HepG2 (cell line): ENCODE data around the gene WNT7B. TPM values are rescaled to one million over a fixed set of nuclear protein-coding genes. Genes with fewer than 3 reads are reported as not detected.

ENCODE experiments used
- ATAC-seq: fragments of 200-7000 bp; cut with Tn5 transposase; 3 replicates; pipeline ENCODE4 v1.9.1; 2020; ENCODE audit warnings: mild to moderate bottlenecking, moderate library complexity
- BruUV-seq: library from RNA; stranded (reverse); fragments of 400-500 nt; replicated peaks from 2 replicates; lab custom pipeline; 2021; lab: Mats Ljungman, UMichigan
- CTCF ChIA-PET: fragments of 300-600 bp; formaldehyde crosslinking; extraction: SDS; loops from one replicate; lab custom pipeline; 2021; ENCODE audit warnings: low total read pairs, inconsistent platforms, low intra/inter-chr PET ratio; lab: Yijun Ruan, JAX
- POLR2A ChIA-PET: fragments of 350-600 bp; sonication (Branson Sonifier 250); formaldehyde crosslinking; loops from one replicate; lab custom pipeline; 2020; ENCODE audit warnings: antibody characterized with exemption, inconsistent platforms; lab: Yijun Ruan, JAX
- DNase-seq: peaks from one replicate; pipeline ENCODE4 v3.0.0-alpha.2; 2015; ENCODE audit warnings: low spot score
- FAIRE-seq: peaks from 3 replicates; lab custom pipeline; 2011; peaks lifted over from hg19 to GRCh38; lab: Jason Lieb, UNC
- H2AFZ ChIP-seq: one replicate; pipeline ENCODE4 v1.6.1; 2011; ENCODE audit warnings: low read length, inconsistent platforms
- H3K27ac ChIP-seq: fragments of 300-600 bp; 3 replicates; pipeline ENCODE4 v1.8.0; 2011; ENCODE audit warnings: mixed run types, mild to moderate bottlenecking, mixed read lengths, low read length, inconsistent platforms; ENCODE audit not compliant: insufficient read depth; ENCODE audit errors: extremely low read length
- H3K27me3 ChIP-seq, 2 experiments: fragments of 200-600 bp in 1 of 2; 2 replicates in 1 of 2; 3 replicates in 1 of 2; pipeline versions ENCODE4 v1.6.0 to v1.8.0; 2011; ENCODE audit warnings: low read length in 2 of 2, mild to moderate bottlenecking in 2 of 2, moderate library complexity in 2 of 2, inconsistent platforms in 1 of 2; ENCODE audit not compliant: insufficient read depth in 2 of 2, control insufficient read depth in 1 of 2
- H3K36me3 ChIP-seq, 2 experiments: fragments of 200-600 bp in 1 of 2; replicated peaks in 1 of 2; 2 replicates in 1 of 2; 3 replicates in 1 of 2; pipeline versions ENCODE4 v1.5.1 to v1.8.0; 2011; ENCODE audit warnings: low read length in 2 of 2, inconsistent platforms in 1 of 2; ENCODE audit not compliant: insufficient read depth in 2 of 2, control insufficient read depth in 1 of 2
- H3K4me1 ChIP-seq: 2 replicates; pipeline ENCODE4 v1.5.1; 2012; ENCODE audit warnings: low read length, inconsistent platforms; ENCODE audit not compliant: insufficient read depth
- H3K4me2 ChIP-seq: 2 replicates; pipeline ENCODE4 v1.6.0; 2011; ENCODE audit warnings: low read depth, low read length, inconsistent platforms
- H3K4me3 ChIP-seq, 3 experiments: fragments of 200-600 bp in 1 of 3; sonication (generic), shearing (Covaris generic) in 1 of 3; replicated peaks in 1 of 3; 2 replicates each; pipeline ENCODE4 v1.5.1; 2011 to 2016; ENCODE audit warnings: low read length in 3 of 3, inconsistent platforms in 2 of 3, low read depth in 2 of 3, mild to moderate bottlenecking in 2 of 3, control low read depth in 1 of 3, mixed read lengths in 1 of 3; ENCODE audit not compliant: insufficient read depth in 1 of 3
- H3K79me2 ChIP-seq: one replicate; pipeline ENCODE4 v1.6.1; 2011; ENCODE audit warnings: low read length, inconsistent platforms; ENCODE audit not compliant: insufficient read depth
- H3K9ac ChIP-seq: 2 replicates; pipeline ENCODE4 v1.6.0; 2011; ENCODE audit warnings: mild to moderate bottlenecking, low read depth, low read length, inconsistent platforms; ENCODE audit not compliant: insufficient read depth
- H3K9me3 ChIP-seq: 2 replicates; pipeline ENCODE4 v1.5.1; 2012; ENCODE audit warnings: mild to moderate bottlenecking, low read length
- H4K20me1 ChIP-seq: 2 replicates; pipeline ENCODE4 v1.6.0; 2011; ENCODE audit warnings: inconsistent platforms, mild to moderate bottlenecking, low read length, moderate library complexity; ENCODE audit not compliant: insufficient read depth
- CEBPG ChIP-seq: IDR thresholded peaks from 2 replicates; pipeline ENCODE4 v1.6.1; 2016
- CREB1 ChIP-seq, 2 experiments: fragments of 450-650 bp in 1 of 2; IDR thresholded peaks; 2 replicates each; pipeline ENCODE4 v1.6.1; 2016 to 2017; ENCODE audit warnings: control low read depth in 1 of 2, mild to moderate bottlenecking in 1 of 2, missing compliant biosample characterization in 1 of 2, missing genetic modification characterization in 1 of 2
- HNRNPL ChIP-seq: fragments of 200-400 bp; formaldehyde crosslinking; IDR thresholded peaks from 2 replicates; pipeline ENCODE4 v1.6.1; 2017; ENCODE audit warnings: mild to moderate bottlenecking, low read depth, low read length
- MTA3 ChIP-seq: sonication (generic); formaldehyde crosslinking; IDR thresholded peaks from 2 replicates; pipeline ENCODE4 v1.4.0; 2020; ENCODE audit warnings: missing genetic modification reagents
- NONO ChIP-seq, 2 experiments: fragments of 450-650 bp in 1 of 2; sonication (generic) in 1 of 2; formaldehyde crosslinking in 1 of 2; IDR thresholded peaks in 1 of 2; conservative IDR thresholded peaks in 1 of 2; 2 replicates each; pipeline versions ENCODE4 v1.6.1 to v1.8.0; 2017 to 2022; ENCODE audit warnings: mild to moderate bottlenecking in 1 of 2, missing genetic modification reagents in 1 of 2, moderate library complexity in 1 of 2
- TFDP1 ChIP-seq: IDR thresholded peaks from 2 replicates; pipeline ENCODE4 v1.6.1; 2016; ENCODE audit warnings: missing compliant biosample characterization, missing genetic modification reagents, borderline replicate concordance
- ZFAT ChIP-seq: sonication (generic); formaldehyde crosslinking; conservative IDR thresholded peaks from 2 replicates; pipeline ENCODE4 v1.8.1; 2023; ENCODE audit warnings: missing genetic modification reagents, inconsistent platforms
- ZMAT5 ChIP-seq: sonication (generic); formaldehyde crosslinking; IDR thresholded peaks from 2 replicates; pipeline ENCODE4 v1.5.0; 2020; ENCODE audit warnings: mild to moderate bottlenecking, low read depth, missing genetic modification reagents, borderline replicate concordance
- ZNF343 ChIP-seq: sonication (generic); formaldehyde crosslinking; IDR thresholded peaks from 2 replicates; pipeline ENCODE4 v1.4.0; 2020; ENCODE audit warnings: mild to moderate bottlenecking, missing genetic modification reagents
- ZNF629 ChIP-seq: sonication (generic); formaldehyde crosslinking; conservative IDR thresholded peaks from 2 replicates; pipeline ENCODE4 v1.5.0; 2020; ENCODE audit warnings: missing genetic modification reagents
- ZNF7 ChIP-seq: IDR thresholded peaks from 2 replicates; pipeline ENCODE4 v1.6.1; 2016; ENCODE audit warnings: missing biosample characterization, missing genetic modification reagents
- WGBS: methylation state at CpG from one replicate; pipeline ENCODE4 v1.1.6; 2017; ENCODE audit warnings: low lambda C conversion rate; 5-methylcytosine and 5-hydroxymethylcytosine counted together
- in situ Hi-C: cut with HindIII; loops from 2 replicates; pipeline ENCODE4 v1.10.0; 2017; ENCODE audit warnings: low pct_unique_long_range_greater_than_20kb; ENCODE audit not compliant: extremely low pct_ligation_motif_present
- intact Hi-C: fragments of 100-400 bp; cut with micrococcal nuclease; formaldehyde crosslinking; loops from one replicate; pipeline ENCODE4 v1.10.0; 2022; ENCODE audit not compliant: unreplicated experiment
- polyA plus RNA-seq, 8 experiments: library from polyadenylated mRNA; depleted of rRNA in 3 of 8; stranded (reverse) in 7 of 8; unstranded in 1 of 8; fragments of >200 nt; fragmentation: Illumina TruSeq in 4 of 8; extraction: Trizol in 4 of 8; gene quantifications; 2 replicates each; pipeline versions ENCODE4 v1.2.1 to v1.2.3, GENCODE V29; 2011 to 2016; ENCODE audit warnings: low read depth in 4 of 8, missing spikeins in 1 of 8, mixed read lengths in 1 of 8; ENCODE audit not compliant: insufficient read depth in 1 of 8
- total RNA-seq, 5 experiments: library from RNA; depleted of rRNA; stranded (reverse); fragments of >200 nt; fragmentation: Illumina TruSeq; extraction: Trizol; gene quantifications; 2 replicates each; pipeline ENCODE4 v1.2.3, GENCODE V29; 2016; ENCODE audit warnings: low read depth in 1 of 5

The WNT7B gene
- total and polyA plus RNA-seq, 2 of the 13 experiments (the other 11 are each of a cell fraction or from before 2014, with no cell fraction given): 0.09 TPM; not detected in 1

GRCh38 chr22:46000081-46001027 is 23.4 kb upstream of the WNT7B start:
- intact Hi-C loops: no loop called here
- POLR2A ChIA-PET: no interaction called here
- no peak overlapping the region for H3K9ac ChIP-seq
- H3K9me3 ChIP-seq: no peaks in the 10 kb centered on the region
- no peak overlapping the region for H3K4me3 ChIP-seq
- H4K20me1 ChIP-seq: no peaks in the 10 kb centered on the region
- no peak overlapping the region for H3K4me2 ChIP-seq
- ATAC-seq: no peak
- peaks cover 12 to 75% of the 10 kb centered on the region in 2 experiments for H3K27me3 ChIP-seq
- no peaks in the 10 kb centered on the region for H3K36me3 ChIP-seq
- no peak overlapping the region for H2AFZ ChIP-seq
- TF ChIP-seq TFDP1 (CRISPR knock-in tag): no peak
- TF ChIP-seq ZNF7: no peak
- no peak for TF ChIP-seq CREB1 (IDR thresholded peaks at IDR 0.05)
- no peak for TF ChIP-seq CREB1 (CRISPR knock-in tag; IDR thresholded peaks at IDR 0.05)
- TF ChIP-seq CEBPG (CRISPR knock-in tag): no peak
- no peak for TF ChIP-seq NONO (IDR thresholded peaks at IDR 0.05)
- no peak for TF ChIP-seq NONO (CRISPR knock-in tag; conservative IDR thresholded peaks at IDR 0.05)
- TF ChIP-seq ZFAT: no peak
- TF ChIP-seq MTA3 (CRISPR knock-in tag): no peak
- TF ChIP-seq ZNF629: no peak
- TF ChIP-seq ZNF343: no peak
- no peak for TF ChIP-seq ZMAT5 (CRISPR knock-in tag)
- no peak for TF ChIP-seq HNRNPL
- TF ChIP-seq, all 625 proteins: peak for 0
- H3K27ac ChIP-seq: no peak overlapping the region
- FAIRE-seq: no peak
- WGBS: 40% methylated on average over 11 of the region's 17 CpGs
- no TSS peak for BruUV-seq
- CTCF ChIA-PET: no interaction called here
- no peak for DNase-seq
- no peaks in the 10 kb centered on the region for H3K79me2 ChIP-seq
- in situ Hi-C loops: no loop called here
- peaks cover 22% of the 10 kb centered on the region for H3K4me1 ChIP-seq
